OCI-M2 (cell line): ENCODE data around the gene PITX1.

Experiments used
- DNase-seq: peaks from one replicate; lab custom pipeline; 2025; ENCODE audit not compliant: unreplicated experiment; lab: John Stamatoyannopoulos, UW

Gene PITX1

GRCh38 chr5:135030123-135030955, 3.7 kb downstream of the PITX1 start:
- DNase-seq = no peak

- no peak for DNase-seq
Measured at GRCh38 chr5:135029477-135030122, 4.4 kb downstream of the PITX1 start.

- no peak for DNase-seq
Measured at GRCh38 chr5:135028791-135029476, 5.1 kb downstream of the PITX1 start.

DNA sequence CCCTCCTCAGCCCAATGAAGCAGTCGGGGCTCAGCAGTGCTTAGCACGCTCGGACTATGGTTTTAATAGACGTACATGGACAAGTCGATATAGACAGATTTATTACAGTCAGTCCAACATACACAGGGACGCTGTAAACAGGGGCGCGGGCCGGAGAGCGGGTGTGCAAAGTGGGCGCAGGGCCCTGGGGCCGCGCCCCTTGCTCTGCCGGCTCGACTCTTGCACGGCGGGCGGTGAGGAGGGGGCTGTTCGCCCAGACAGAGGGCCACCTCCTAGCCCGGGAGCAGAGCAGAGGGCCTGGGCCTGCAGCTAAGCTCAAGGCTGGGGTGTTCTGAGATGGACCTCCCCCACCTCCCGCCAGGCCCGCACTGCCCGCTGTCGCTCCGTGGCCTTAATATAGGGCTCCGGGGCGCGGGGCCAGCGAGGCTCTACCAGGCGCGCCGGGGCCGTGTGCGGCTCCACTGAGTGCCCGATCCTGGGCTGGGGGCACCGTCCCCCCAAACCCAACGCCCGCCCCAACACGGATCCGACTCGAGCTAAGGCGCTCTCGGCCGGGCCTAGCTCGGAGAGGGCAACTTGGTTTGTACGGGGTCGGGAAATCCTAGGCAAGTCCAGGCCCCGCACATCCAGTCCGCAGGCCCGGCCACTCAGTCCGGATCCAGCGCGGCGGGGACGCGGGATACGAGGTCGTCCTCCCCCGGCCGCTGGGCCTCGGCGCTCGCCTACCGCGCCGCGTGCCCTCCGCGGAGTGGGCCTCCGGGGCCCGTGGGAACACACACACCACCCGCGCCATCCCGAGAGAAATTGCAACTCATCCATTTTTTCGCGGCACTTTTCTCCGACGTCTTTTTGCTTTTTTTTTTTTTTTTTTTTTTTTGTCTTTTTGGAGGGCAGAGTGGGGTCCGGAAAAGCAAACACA, 6.1 kb downstream of the PITX1 start:
- DNase-seq = no peak

- DNase-seq = no peak
Measured at GRCh38 chr5:135027266-135027696, 6.7 kb downstream of the PITX1 start.

GRCh38 chr5:135026645-135027265, 7.3 kb downstream of the PITX1 start:
- DNase-seq = no peak

GRCh38 chr5:135025730-135026644, 8.0 kb downstream of the PITX1 start:
- DNase-seq = no peak

- no peak for DNase-seq
Measured at GRCh38 chr5:135024956-135025729, 8.9 kb downstream of the PITX1 start.

DNA sequence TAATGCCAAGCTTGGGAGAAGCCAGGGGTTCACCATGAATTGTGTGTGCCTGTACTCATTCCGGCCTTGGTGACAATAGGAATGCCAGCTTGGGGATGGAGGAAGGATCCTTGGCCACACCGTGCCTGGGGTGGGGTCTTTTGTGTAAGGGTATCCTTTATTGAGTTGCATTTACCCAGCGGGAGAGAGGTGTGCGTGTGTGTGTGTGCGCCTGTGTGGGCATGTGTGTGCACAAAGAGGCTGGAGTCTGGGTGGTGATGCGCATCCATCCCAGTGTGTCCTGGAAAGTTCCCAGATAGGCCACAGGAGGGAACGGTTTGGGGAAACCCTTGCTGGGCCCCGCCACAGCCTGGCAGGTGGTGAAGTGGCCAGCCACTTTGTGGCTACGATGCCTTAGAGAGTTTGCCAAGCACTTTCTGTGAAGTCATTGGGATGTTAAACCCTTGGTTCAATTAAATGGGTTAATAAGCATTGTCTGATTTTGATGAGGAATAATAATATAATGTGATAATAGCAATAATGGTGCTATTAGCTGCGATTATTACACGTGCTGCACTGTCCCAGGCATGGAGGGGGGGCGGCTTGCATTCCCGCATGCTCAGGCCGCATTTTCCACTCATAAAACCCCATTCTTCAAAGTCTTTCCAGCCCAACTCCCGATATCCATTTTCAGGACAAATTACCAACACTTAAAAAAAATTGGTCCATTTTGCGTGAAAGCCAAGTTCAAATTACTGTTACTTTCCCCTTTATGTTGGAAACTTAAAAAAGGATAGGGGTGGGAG, 13.7 kb downstream of the PITX1 start:
- DNase-seq = no peak

GRCh38 chr5:135019314-135019713, 14.7 kb downstream of the PITX1 start:
- DNase-seq = no peak

DNA sequence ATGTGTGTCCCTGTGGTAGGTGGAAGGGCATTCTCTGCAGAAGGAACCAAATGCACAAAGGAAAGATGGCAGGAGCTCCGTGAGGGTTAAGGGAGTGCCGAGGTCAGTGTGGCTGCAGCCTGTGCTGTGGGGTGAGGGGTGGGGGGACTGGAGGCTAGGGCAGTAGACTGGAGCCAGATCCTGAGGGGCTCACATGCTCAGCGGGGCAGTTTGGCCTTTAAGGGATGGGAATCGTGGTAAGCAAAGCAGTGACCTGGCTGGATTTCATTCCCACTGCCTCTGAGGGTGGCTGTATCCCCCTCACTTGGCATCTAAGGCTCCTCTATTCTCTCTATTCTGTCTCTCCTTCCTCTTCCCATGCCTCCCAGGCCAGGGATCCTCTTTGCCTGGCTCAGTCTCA, 15.6 kb downstream of the PITX1 start:
- no peak for DNase-seq

- DNase-seq = no peak
Measured at GRCh38 chr5:135016861-135017290, 17.2 kb downstream of the PITX1 start.

GRCh38 chr5:135015942-135016341, 18.1 kb downstream of the PITX1 start:
- DNase-seq = no peak

DNA sequence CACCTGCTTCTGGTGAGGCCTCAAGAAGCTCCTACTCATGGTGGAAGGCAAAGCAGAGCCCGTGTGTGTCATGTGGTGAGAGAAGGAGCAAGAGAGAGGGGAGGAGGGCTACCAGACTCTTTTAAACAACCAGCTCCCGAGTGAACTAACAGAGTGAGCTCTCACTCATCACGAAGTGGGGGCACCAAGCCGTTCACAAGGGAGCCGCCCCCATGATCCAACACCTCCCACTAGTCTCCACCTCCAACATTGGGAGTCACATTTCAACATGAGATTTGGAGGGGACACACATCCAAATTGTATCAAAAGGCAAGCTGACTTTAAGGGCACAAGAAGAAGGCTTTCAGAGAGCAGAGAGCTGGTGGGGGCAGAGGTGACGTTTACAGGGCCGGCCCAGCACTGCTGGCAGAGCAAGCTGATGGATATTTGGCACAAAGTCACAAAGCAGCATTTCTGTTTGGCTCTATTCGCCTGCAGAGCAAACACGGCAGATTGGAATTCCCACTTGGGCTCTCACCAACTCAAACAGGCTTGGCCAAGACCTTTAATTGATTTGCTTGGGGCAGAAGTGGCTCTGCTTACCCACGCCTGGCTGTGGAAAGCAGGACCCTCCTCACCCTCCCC, 20.0 kb downstream of the PITX1 start:
- DNase-seq = no peak

DNA sequence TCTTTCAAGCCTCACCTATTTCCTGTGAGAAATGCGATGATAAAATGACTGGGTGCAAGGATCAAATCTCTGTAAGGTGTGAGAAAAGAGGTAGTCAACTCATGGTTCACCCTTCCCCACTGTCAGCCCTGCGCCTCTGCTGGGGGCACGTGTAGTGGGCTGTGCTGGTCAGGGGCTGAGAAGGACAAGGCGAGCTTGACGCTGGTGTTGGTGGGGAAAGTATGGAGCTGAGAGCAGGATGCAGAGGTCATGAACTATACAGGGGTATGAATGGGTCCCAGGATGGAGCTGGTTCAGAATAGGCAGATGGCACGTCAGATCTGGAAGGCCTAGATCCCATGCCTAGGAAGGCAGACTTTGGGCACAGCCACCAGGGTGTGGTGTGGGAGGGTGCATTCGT, 20.6 kb downstream of the PITX1 start:
- DNase-seq = no peak

DNA sequence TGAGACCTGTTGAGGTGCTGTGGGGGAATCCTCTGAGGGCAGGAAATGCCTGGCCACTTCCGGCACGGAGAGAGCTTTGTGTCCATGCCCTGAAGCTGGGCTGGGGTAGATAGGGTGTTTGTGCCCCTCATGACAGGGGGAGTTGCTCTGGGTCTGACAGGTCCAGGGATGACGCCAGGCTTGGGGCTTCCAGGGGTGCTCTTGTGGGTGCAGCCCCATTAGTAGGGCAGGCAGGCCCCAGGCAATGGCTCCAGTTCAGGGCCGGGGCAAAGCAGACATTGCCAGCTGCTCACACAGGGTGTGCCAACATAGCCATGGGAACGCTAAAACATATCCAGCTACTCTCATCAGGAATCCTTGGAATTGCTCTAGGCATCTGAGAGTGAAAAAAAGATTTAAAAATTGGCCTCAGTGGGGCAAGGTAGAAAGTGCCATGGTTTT, 21.1 kb downstream of the PITX1 start:
- DNase-seq = no peak

GRCh38 chr5:135012033-135012588, 21.9 kb downstream of the PITX1 start:
- no peak for DNase-seq
